ENCODE measurements around the gene FOXJ1. TPM values are rescaled to one million over a fixed set of nuclear protein-coding genes. Genes with fewer than 3 reads are reported as not detected.

Gene FOXJ1
- total RNA-seq, 1 donor from 2014 or later = 19.0 TPM

DNA sequence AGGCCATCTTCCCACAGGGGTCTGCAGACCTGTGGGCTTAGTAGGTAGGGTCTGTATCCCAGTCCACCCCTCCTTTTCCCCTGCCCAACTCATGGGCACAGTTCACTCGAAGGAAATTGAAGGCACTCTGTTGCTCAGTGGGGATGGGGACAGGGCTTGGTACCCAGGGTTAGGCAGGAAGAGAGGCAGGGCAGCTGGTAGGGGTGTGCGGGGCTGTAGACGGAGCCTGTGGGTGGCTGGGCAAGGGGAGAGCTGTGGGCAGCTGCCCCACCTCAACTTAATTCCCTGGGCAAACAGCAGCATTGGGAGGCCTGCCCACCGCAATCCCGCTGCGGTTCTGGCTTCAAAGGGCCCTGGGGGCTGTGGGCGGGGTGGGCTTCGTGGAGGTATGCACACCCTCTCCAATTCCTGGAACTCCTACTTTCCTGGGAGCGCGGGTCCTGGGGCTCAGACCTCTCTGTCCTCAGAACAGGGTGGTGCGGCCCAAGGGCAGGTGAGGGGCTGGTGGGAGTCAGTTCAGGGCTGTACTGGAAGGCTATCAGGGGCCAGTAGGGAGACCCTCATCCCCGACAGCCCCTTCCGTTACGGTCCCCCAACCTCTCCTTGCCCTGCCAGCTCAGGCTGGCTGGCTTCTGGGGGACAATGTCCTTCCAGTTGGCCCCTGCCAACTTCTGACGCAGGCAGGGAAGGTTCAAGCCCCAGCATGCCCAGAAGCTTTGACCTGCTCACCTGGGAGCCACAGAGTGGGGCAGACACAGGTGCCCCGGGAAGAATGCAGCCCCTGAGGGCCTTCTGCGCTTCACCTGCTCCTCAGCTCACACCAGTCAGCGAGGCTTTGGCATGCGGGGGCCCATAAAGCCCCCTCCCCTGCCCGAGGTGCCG is 9.1 kb downstream of the FOXJ1 start:
- Mint-ChIP-seq H3K27me3 (no peaks in the 10 kb centered on the region), H3K4me1 (ENCODE audit: low read depth) (peaks cover 35% of the 10 kb centered on the region), H3K27ac (peak overlapping the region; percentile 93), H3K36me3 (ENCODE audit: insufficient read depth) (no peaks in the 10 kb centered on the region), H3K9me3 (ENCODE audit: low read depth) (no peaks in the 10 kb centered on the region), H3K4me3 (ENCODE audit: low read depth) (peak overlapping the region; percentile 41)
- DNase-seq (ENCODE audit: low spot score, unreplicated experiment) = no peak
- TF ChIP-seq, protein P1, sequence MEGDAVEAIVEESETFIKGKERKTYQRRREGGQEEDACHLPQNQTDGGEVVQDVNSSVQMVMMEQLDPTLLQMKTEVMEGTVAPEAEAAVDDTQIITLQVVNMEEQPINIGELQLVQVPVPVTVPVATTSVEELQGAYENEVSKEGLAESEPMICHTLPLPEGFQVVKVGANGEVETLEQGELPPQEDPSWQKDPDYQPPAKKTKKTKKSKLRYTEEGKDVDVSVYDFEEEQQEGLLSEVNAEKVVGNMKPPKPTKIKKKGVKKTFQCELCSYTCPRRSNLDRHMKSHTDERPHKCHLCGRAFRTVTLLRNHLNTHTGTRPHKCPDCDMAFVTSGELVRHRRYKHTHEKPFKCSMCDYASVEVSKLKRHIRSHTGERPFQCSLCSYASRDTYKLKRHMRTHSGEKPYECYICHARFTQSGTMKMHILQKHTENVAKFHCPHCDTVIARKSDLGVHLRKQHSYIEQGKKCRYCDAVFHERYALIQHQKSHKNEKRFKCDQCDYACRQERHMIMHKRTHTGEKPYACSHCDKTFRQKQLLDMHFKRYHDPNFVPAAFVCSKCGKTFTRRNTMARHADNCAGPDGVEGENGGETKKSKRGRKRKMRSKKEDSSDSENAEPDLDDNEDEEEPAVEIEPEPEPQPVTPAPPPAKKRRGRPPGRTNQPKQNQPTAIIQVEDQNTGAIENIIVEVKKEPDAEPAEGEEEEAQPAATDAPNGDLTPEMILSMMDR (IDR thresholded peaks at IDR 0.05; ENCODE audit: unreplicated experiment) = no peak

DNA sequence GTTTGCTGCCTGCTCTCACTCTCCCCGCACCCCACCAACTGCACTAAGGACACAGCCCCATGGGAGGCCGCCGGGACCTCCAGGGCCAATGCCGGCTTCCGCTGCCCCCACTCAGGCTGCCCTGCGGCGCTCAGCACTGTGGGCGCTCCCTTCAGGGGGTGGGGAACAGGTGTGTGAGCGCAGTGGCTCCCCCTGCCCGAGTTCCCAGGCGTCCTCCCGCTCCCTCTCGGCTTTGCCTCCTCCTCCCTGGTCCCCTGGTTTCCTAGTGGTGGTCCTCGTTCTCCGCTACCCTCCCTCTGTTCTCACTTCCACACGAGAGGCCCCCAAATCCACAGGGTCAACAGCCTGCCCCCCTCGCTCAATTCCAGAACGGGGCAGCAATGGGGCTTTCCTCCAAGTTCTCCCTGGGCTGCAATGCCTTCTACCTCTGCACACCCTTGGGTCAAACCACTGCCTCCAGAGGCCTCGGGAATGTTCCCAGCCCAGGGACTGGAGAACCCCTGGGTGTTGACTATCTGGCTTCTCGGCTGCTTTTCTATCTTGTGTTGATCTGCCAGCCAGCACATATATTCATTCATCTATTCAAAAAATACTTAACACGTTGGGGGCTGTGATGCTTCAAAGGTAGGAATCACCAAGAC is 9.9 kb downstream of the FOXJ1 start:
- H3K36me3 Mint-ChIP-seq (ENCODE audit: insufficient read depth) = no peaks in the 10 kb centered on the region
- no peak overlapping the region for H3K4me3 Mint-ChIP-seq (ENCODE audit: low read depth)
- DNase-seq (ENCODE audit: low spot score, unreplicated experiment) = no peak
- H3K27me3 Mint-ChIP-seq = no peaks in the 10 kb centered on the region
- H3K27ac Mint-ChIP-seq = peak overlapping the region; percentile 93
- TF ChIP-seq, protein P1 (IDR thresholded peaks at IDR 0.05; ENCODE audit: unreplicated experiment) = no peak
- no peaks in the 10 kb centered on the region for H3K9me3 Mint-ChIP-seq (ENCODE audit: low read depth)
- H3K4me1 Mint-ChIP-seq (ENCODE audit: low read depth) = peaks cover 36% of the 10 kb centered on the region

DNA sequence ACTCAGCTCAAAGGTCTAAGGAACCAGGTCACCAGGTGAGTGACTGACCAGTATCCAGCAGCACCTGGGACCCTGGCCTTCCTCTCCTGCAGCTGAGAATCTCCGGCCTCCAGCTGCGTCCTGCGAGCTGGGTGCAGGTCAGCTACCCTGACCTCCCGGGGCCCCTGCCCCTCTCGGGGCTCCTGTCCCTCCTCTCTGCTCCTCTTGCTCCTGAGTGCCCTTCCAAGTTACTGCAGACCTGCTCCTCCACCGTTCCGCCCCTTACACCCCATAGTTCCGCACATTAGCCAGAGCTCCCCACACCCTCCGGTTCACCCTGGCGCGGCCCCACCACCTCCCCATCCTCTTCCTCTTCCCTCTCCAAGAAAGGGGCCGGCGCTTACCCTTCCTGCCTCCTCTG is 10.6 kb downstream of the FOXJ1 start:
- peaks cover 36% of the 10 kb centered on the region for H3K4me1 Mint-ChIP-seq (ENCODE audit: low read depth)
- H3K27me3 Mint-ChIP-seq = no peaks in the 10 kb centered on the region
- H3K9me3 Mint-ChIP-seq (ENCODE audit: low read depth) = no peaks in the 10 kb centered on the region
- peak overlapping the region; percentile 54 for H3K27ac Mint-ChIP-seq
- no peaks in the 10 kb centered on the region for H3K36me3 Mint-ChIP-seq (ENCODE audit: insufficient read depth)
- TF ChIP-seq, protein P1 (IDR thresholded peaks at IDR 0.05; ENCODE audit: unreplicated experiment) = no peak
- no peak for DNase-seq (ENCODE audit: low spot score, unreplicated experiment)
- no peak overlapping the region for H3K4me3 Mint-ChIP-seq (ENCODE audit: low read depth)

DNA sequence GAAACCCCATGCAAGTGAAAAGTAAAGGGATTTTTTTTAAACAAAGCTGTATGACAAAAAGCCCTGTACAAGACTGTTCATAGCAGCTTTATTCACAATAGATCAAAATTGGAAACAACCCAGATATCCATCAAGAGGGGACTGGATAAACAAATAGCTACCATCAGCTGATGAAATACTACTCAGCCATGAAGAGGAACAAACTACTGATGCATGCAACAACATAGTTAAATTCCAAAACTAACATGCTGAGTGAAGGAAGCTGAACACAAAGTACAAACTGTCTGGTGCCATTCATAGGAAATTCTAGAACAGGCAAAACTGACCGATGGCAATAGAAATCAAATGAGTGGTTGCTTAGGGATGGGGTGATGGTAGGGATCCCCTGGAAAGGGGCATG is 15.1 kb downstream of the FOXJ1 start:
- no peak overlapping the region for H3K4me3 Mint-ChIP-seq (ENCODE audit: low read depth)

DNA sequence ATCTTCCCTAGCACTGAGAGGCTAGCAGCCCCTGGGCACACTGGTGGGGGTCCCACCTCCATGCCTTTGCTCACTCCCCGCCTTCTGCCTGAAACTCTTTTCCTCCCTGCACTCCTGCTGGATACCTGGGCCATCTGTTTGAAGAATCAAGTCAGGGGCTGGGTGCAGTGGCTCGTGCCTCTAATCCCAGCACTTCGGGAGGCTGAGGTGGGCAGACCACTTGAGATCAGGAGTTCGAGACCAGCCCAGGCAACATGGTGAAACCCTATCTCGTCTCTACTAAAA is 15.7 kb downstream of the FOXJ1 start:
- Mint-ChIP-seq H3K9me3 (ENCODE audit: low read depth) (no peaks in the 10 kb centered on the region), H3K27me3 (no peaks in the 10 kb centered on the region), H3K4me3 (ENCODE audit: low read depth) (no peak overlapping the region), H3K36me3 (ENCODE audit: insufficient read depth) (no peaks in the 10 kb centered on the region), H3K4me1 (ENCODE audit: low read depth) (peaks cover 13% of the 10 kb centered on the region), H3K27ac (no peak overlapping the region)
- TF ChIP-seq, protein P1 (IDR thresholded peaks at IDR 0.05; ENCODE audit: unreplicated experiment) = no peak
- no peak for DNase-seq (ENCODE audit: low spot score, unreplicated experiment)

More for the DNA sequence above, 15.1 kb downstream of the FOXJ1 start:
- TF ChIP-seq, protein P1 (IDR thresholded peaks at IDR 0.05; ENCODE audit: unreplicated experiment) = no peak
- Mint-ChIP-seq H3K27ac (no peak overlapping the region), H3K36me3 (ENCODE audit: insufficient read depth) (no peaks in the 10 kb centered on the region), H3K4me1 (ENCODE audit: low read depth) (peaks cover 16% of the 10 kb centered on the region), H3K9me3 (ENCODE audit: low read depth) (no peaks in the 10 kb centered on the region), H3K27me3 (no peaks in the 10 kb centered on the region)
- DNase-seq (ENCODE audit: low spot score, unreplicated experiment) = no peak

All from progenitor cell of endocrine pancreas (in vitro differentiated cells).